SK-MEL-5 (cell line): Measurements from ENCODE around the gene MYLK2. TPM values are rescaled to one million over a fixed set of nuclear protein-coding genes. Genes with fewer than 3 reads are reported as not detected.
"Not testable (repeated sequence)": the region's sequence is repeated elsewhere in the genome, so short reads cannot be mapped to it uniquely, and the experiment has no call there.

Source experiments
- DNase-seq: peaks from one replicate; pipeline ENCODE4 v3.0.0-alpha.2; 2016; ENCODE audit warnings: low read depth, low spot score
- in situ Hi-C: cut with HindIII; loops from 2 replicates; pipeline ENCODE4 v1.10.0; 2016; ENCODE audit warnings: low sequenced_read_pairs, high pct_unique_total_duplicates, low pct_unique_long_range_greater_than_20kb
- total RNA-seq: library from RNA; depleted of rRNA; stranded (reverse); fragments of >200 nt; shearing (Covaris generic); gene quantifications from 2 replicates; pipeline ENCODE4 v1.2.3, GENCODE V29; 2014

MYLK2 gene
- total RNA-seq, 1 experiment from 2014 or later = not detected

- peak; percentile 36 for DNase-seq
Observed at GRCh38 chr20:31811796-31812728, 7.1 kb upstream of the MYLK2 start.

DNA sequence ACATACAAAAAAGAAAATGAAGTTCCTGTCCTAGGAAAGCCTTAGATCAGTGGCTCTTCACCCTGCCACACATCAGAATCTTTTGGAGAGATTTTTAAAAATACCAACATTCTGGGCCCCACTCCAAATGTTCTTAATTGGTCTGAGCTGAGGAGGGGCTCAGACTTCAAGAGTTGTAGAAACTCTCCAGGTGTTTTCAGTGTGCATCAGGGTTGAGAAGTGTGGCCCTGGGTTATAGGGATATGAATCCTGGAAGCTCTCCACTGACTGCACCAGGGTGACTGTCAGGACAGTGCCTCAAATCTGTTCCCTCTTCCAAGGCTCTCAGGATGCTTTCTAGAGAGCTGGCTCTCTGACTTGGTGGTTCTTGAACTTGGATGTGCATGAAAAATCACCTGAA is 5.5 kb upstream of the MYLK2 start:
- DNase-seq = no peak
- in situ Hi-C loops = no loop called here

More at GRCh38 chr20:31811796-31812728, 7.1 kb upstream of the MYLK2 start:
- in situ Hi-C loops = no loop called here

GRCh38 chr20:31814142-31814541 is 5.0 kb upstream of the MYLK2 start:
- DNase-seq, in situ Hi-C loops: not testable (repeated sequence)

DNA sequence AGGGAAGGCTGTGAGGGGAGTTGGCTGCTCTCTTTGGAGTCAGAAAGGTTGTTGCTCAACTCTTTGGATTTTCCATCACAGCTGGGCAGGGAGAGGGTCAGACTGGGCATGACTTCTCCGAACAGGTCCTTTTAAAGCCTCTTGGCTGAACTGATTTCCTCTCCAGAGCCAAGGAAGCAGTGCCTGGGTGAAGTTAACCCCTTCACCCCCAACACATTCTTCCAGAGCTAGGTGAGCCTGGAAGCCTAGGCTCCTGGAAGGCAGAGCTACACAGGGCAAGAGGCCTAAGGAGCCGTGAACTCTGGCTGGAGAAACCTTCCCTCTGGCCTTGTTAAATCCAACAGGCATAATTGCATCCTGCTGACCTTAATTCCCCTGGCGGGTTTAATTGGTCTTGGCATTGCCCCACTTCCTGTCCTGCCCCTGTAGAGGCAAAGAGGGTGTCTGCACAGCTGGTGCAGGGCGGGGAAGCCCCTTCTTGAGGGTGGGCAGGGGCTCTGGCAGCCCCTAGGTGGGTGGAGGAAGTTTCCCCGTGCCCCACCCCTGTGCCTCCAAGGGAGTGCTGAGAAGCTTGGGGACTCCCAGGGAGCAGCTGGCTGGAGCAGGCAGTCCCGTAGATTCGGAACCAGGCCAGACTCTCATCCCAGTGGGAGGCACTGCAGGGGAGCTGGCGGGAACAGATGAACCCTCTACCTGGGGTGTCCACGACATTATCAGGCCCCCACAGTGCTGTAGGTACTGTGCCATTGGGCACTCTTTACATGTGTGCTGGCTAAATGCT is 3.6 kb upstream of the MYLK2 start:
- in situ Hi-C loops = no loop called here
- no peak for DNase-seq

GRCh38 chr20:31816221-31816620 is 2.9 kb upstream of the MYLK2 start:
- no peak for DNase-seq
- in situ Hi-C loops = no loop called here

DNA sequence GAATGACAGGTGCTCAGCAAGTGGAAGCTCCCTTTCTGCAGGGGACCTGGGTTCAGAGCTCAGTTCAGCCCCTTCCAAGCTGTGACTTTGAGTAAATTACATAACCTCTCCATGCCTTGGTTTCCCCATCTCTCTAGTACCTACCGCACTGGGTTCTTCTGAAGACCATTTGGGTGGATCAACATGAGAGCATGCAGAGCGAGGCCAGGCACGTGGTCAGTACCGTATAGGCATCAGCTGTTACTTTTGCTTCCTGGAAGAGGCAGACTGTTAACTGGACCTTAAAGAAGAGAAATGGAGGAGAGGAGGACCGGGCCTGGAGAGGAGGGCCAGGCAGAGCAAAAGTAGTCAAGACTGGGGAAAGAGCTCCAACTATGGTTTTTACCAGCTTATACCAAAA is 1.7 kb upstream of the MYLK2 start:
- in situ Hi-C loops = no loop called here
- DNase-seq = no peak

- no peak for DNase-seq
- in situ Hi-C loops = no loop called here
Observed at GRCh38 chr20:31818376-31818908, 714 bp upstream of the MYLK2 start.

DNA sequence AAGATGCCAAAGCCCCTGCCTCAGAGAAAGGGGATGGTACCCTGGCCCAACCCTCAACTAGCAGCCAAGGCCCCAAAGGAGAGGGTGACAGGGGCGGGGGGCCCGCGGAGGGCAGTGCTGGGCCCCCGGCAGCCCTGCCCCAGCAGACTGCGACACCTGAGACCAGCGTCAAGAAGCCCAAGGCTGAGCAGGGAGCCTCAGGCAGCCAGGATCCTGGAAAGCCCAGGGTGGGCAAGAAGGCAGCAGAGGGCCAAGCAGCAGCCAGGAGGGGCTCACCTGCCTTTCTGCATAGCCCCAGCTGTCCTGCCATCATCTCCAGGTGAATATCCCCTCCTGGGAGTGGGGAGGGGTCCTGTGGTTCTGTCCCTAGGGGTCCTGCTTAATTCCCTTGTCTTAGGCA is 1.1 kb downstream of the MYLK2 start:
- no peak for DNase-seq
- in situ Hi-C loops = no loop called here

- in situ Hi-C loops = no loop called here
- no peak for DNase-seq
Observed at GRCh38 chr20:31821427-31821826, 2.3 kb downstream of the MYLK2 start.

DNA sequence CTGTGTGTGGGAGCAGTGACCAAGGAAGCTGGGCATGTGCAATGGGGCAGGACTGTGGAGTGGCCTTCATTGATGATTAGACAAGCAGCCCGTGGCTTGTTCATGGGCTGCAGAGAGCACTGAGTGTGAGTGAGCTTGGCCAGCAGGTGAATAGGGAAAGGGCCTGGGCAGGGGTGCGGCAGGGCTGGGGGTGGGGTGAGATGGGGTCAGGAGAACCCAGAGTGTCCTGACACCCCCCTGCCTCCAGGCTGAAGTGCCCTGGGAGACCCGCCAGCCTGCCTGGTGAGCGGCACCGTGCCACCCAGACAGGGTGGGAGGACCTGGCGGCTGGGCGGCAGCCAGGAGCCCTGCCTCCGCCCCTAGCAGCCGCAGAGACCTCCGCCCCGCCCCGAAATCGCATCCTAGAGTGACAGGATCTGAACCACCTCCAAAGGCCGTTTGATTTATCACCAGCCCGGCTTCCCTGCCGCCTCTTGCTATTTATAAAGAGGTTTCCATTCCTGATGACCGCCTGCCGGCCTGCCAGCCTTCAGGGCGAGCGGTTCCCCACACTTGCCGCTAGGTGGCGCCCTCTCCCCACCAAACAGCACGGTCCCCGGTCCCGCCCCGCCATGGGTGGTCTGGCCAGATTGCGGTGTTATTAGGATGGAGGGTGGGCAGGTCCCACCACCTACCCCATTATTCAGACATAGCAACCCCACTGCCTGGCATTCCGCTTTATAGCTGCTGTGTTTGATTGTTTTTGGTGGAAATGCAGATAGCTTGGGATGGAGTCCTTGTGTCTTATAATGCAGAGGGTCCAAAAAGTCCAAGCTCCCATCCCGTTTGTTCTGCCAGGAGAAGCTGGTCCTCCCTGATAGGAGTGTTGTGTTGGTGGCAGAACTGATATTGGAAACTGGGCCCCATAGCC is 3.5 kb downstream of the MYLK2 start:
- peak; percentile 70 for DNase-seq
- in situ Hi-C loops = no loop called here

GRCh38 chr20:31823360-31824124 is 4.4 kb downstream of the MYLK2 start:
- in situ Hi-C loops = no loop called here
- no peak for DNase-seq

- in situ Hi-C loops = no loop called here
- no peak for DNase-seq
Observed at GRCh38 chr20:31824125-31824485, 4.9 kb downstream of the MYLK2 start.

DNA sequence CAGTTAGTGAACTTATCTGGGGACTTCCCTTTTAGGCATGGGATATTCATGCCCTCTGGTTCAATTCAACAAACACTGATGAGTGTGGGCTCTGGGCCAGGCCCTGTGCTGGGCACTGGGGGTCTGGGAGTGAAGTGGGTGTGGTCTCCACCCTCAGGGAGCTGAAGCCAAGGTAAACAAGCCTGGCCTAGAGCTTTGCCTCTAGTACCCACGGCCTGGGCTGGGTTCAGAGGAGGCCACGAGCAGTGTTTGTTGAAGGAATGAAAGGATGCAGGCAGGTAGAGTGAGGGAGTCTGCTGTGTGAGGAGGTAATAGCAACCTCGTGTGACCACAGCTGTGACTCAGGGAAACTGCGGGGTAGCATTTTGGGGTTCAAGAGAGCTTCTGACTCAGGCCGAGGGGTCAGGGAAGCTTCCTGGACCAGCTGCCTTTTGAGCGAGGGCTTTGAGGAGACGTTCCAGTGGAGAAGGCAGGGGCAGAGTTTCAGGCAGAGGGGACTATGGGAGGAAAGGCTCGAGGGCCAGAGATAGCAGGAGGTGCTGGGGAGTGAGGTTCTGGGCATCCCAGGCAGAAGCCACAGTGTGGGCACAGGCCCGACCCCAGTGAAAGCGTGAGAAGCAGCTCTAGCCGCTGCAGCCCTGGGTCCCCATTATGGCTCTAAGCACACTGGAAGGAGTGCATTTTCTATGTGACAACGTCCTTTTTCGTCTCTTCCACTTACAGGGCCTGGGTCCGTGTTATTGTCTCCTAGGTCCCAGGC is 5.6 kb downstream of the MYLK2 start:
- no peak for DNase-seq
- in situ Hi-C loops = no loop called here

GRCh38 chr20:31826074-31826473 is 6.9 kb downstream of the MYLK2 start:
- in situ Hi-C loops = no loop called here
- no peak for DNase-seq

- in situ Hi-C loops = no loop called here
Observed at GRCh38 chr20:31827059-31827458, 7.9 kb downstream of the MYLK2 start.

DNA sequence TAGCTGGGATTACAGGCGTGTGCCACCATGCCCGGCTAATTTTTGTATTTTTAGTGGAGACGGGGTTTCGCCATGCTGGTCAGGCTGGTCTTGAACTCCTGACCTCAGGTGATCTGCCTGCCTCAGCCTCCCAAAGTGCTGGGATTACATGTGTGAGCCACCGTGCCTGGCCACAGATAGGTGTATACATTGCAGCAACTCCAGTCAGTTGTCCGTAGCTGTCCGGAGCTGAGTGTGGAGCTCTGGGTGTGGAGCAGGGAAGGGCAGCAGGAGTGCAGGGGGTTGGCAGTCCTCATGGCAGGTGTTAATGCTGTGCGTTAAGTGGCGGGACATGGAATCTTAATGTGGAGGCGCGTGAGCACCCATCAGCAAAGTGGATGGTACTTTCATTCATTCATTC is 8.9 kb downstream of the MYLK2 start:
- DNase-seq, in situ Hi-C loops: not testable (repeated sequence)

More at GRCh38 chr20:31827059-31827458, 7.9 kb downstream of the MYLK2 start:
- no peak for DNase-seq
